HCT116 (cell line): Measurements from ENCODE around the gene PRRG2. TPM values are rescaled to one million over a fixed set of nuclear protein-coding genes. Genes with fewer than 3 reads are reported as not detected.

Source experiments
- ATAC-seq: fragments of 200-7000 bp; cut with Tn5 transposase; 2 replicates; pipeline ENCODE4 v1.9.1; 2020; ENCODE audit warnings: mild to moderate bottlenecking, moderate library complexity
- BruUV-seq: library from RNA; stranded (reverse); fragments of 400-500 nt; replicated peaks from 2 replicates; lab custom pipeline; 2021; lab: Mats Ljungman, UMichigan
- CTCF ChIA-PET: fragments of 300-600 bp; sonication (Branson Sonifier 250); formaldehyde crosslinking; loops from one replicate; lab custom pipeline; 2021; ENCODE audit warnings: antibody characterized with exemption; lab: Charles Lee
- POLR2A ChIA-PET: fragments of 300-600, 350-600 bp; sonication (Branson Sonifier 250); formaldehyde crosslinking; loops from one replicate; lab custom pipeline; 2021; ENCODE audit warnings: antibody characterized with exemption; lab: Charles Lee
- RAD21 ChIA-PET, 2 experiments: fragments of 300-600 bp; sonication (Branson Sonifier 250); formaldehyde crosslinking; loops; one replicate each; lab custom pipeline; 2023; ENCODE audit warnings: low total read pairs in 2 of 2; ENCODE audit not compliant: uncharacterized antibody in 2 of 2, unreplicated experiment in 2 of 2, low non-redundant PET in 1 of 2; lab: Charles Lee
- DNase-seq: peaks from one replicate; pipeline ENCODE4 v3.0.0-alpha.2; 2010; ENCODE audit warnings: low read depth, low spot score
- H2AFZ ChIP-seq: fragments of 200-600 bp; shearing (Covaris generic), sonication (generic); 2 replicates; pipeline ENCODE4 v1.6.1; 2017; ENCODE audit warnings: low read depth, mixed run types, mixed read lengths, antibody characterized with exemption, low read length; ENCODE audit not compliant: poor library complexity, severe bottlenecking
- H3K27ac ChIP-seq: 2 replicates; pipeline ENCODE4 v1.5.1; 2012; ENCODE audit warnings: low read depth, low read length
- H3K27me3 ChIP-seq: fragments of 200-600 bp; sonication (generic); 2 replicates; pipeline ENCODE4 v1.6.1; 2016; ENCODE audit warnings: mixed run types, low read length, mixed read lengths; ENCODE audit not compliant: insufficient read depth
- H3K36me3 ChIP-seq, 2 experiments: fragments of 200-500 bp in 1 of 2; fragments of 200-600 bp in 1 of 2; sonication (Bioruptor generic) in 1 of 2; sonication (generic) in 1 of 2; 2 replicates each; pipeline versions ENCODE4 v1.5.1 to v1.6.1; 2014 to 2016; ENCODE audit warnings: low read length in 2 of 2, inconsistent platforms in 1 of 2, mixed read lengths in 1 of 2, mixed run types in 1 of 2; ENCODE audit not compliant: insufficient read depth in 2 of 2, control insufficient read depth in 1 of 2
- H3K4me1 ChIP-seq, 2 experiments: fragments of 200-600 bp in 1 of 2; sonication (generic) in 1 of 2; 2 replicates each; pipeline versions ENCODE4 v1.5.1 to v1.6.1; 2012 to 2017; ENCODE audit warnings: low read length in 2 of 2, inconsistent platforms in 1 of 2, mild to moderate bottlenecking in 1 of 2, mixed read lengths in 1 of 2, mixed run types in 1 of 2, moderate library complexity in 1 of 2; ENCODE audit not compliant: insufficient read depth in 2 of 2, control insufficient read depth in 1 of 2
- H3K4me2 ChIP-seq: fragments of 200-600 bp; sonication (generic); 2 replicates; pipeline ENCODE4 v1.6.1; 2017; ENCODE audit warnings: mixed run types, low read length, mixed read lengths
- H3K4me3 ChIP-seq, 2 experiments: fragments of 200-600 bp in 1 of 2; sonication (generic) in 1 of 2; replicated peaks in 1 of 2; 2 replicates each; pipeline ENCODE4 v1.5.1; 2011 to 2016; ENCODE audit warnings: low read length in 2 of 2, control low read depth in 1 of 2, low read depth in 1 of 2, mild to moderate bottlenecking in 1 of 2, mixed read lengths in 1 of 2, mixed run types in 1 of 2
- H3K79me2 ChIP-seq: fragments of 200-600 bp; sonication (generic); 2 replicates; pipeline ENCODE4 v1.6.1; 2017; ENCODE audit warnings: mild to moderate bottlenecking, mixed run types, low read length, moderate library complexity, mixed read lengths; ENCODE audit not compliant: insufficient read depth
- H3K9ac ChIP-seq: fragments of 200-600 bp; sonication (generic); 2 replicates; pipeline ENCODE4 v1.6.1; 2016; ENCODE audit warnings: low read length, mixed read lengths
- H3K9me2 ChIP-seq: fragments of 200-600 bp; sonication (generic), shearing (Covaris generic); 2 replicates; pipeline ENCODE4 v1.6.1; 2017; ENCODE audit warnings: mixed run types, mild to moderate bottlenecking, moderate library complexity; ENCODE audit not compliant: insufficient read depth
- H3K9me3 ChIP-seq, 2 experiments: fragments of 200-500 bp in 1 of 2; fragments of 200-600 bp in 1 of 2; sonication (Bioruptor generic) in 1 of 2; sonication (generic) in 1 of 2; 2 replicates each; pipeline ENCODE4 v1.6.1; 2014 to 2017; ENCODE audit warnings: low read length in 2 of 2, mixed read lengths in 2 of 2, inconsistent platforms in 1 of 2, low read depth in 1 of 2, mild to moderate bottlenecking in 1 of 2, mixed run types in 1 of 2, moderate library complexity in 1 of 2; ENCODE audit not compliant: control insufficient read depth in 1 of 2, insufficient read depth in 1 of 2
- H4K20me1 ChIP-seq: fragments of 200-600 bp; sonication (generic), shearing (Covaris generic); 2 replicates; pipeline ENCODE4 v1.6.1; 2017; ENCODE audit warnings: mixed run types, mild to moderate bottlenecking, moderate library complexity; ENCODE audit not compliant: insufficient read depth
- CBX3 ChIP-seq: IDR thresholded peaks from 2 replicates; pipeline ENCODE4 v1.6.1; 2012; ENCODE audit warnings: low read depth
- EGR1 ChIP-seq: IDR thresholded peaks from 2 replicates; pipeline ENCODE4 v1.6.1; 2012; ENCODE audit warnings: low read depth
- EZH2 ChIP-seq: fragments of 200-600 bp; sonication (generic); IDR thresholded peaks from 2 replicates; pipeline ENCODE4 v1.6.1; 2017; ENCODE audit warnings: antibody characterized with exemption, mixed run types
- EZH2phosphoT487 ChIP-seq: fragments of 200-600 bp; IDR thresholded peaks from 2 replicates; pipeline ENCODE4 v1.6.1; 2018; ENCODE audit warnings: antibody characterized with exemption, borderline replicate concordance
- POLR2A ChIP-seq: IDR thresholded peaks from 2 replicates; pipeline ENCODE4 v1.7.0; 2011; ENCODE audit warnings: borderline replicate concordance; ENCODE audit not compliant: insufficient read depth, insufficient read length; ENCODE audit errors: extremely low read depth
- RAD21 ChIP-seq: IDR thresholded peaks from 2 replicates; pipeline ENCODE4 v1.6.1; 2012; ENCODE audit warnings: low read depth, mild to moderate bottlenecking
- SIN3A ChIP-seq: IDR thresholded peaks from 2 replicates; pipeline ENCODE4 v1.6.1; 2012; ENCODE audit warnings: low read depth
- TCF7L2 ChIP-seq: IDR thresholded peaks from 2 replicates; pipeline ENCODE4 v1.7.0; 2011; ENCODE audit warnings: borderline replicate concordance, inconsistent platforms; ENCODE audit not compliant: insufficient read depth, insufficient read length; ENCODE audit errors: extremely low read depth
- intact Hi-C: fragments of 100-400 bp; cut with micrococcal nuclease; formaldehyde crosslinking; loops from 2 replicates; pipeline ENCODE4 v1.10.0; 2022
- total RNA-seq: library from RNA; stranded (reverse); gene quantifications from one replicate; pipeline ENCODE4 v1.2.1, GENCODE V29; 2021; ENCODE audit not compliant: unreplicated experiment
- TF ChIP-seq, protein P1 (sequence below), 3 experiments: fragments of 200-600 bp in 1 of 3; sonication (generic) in 1 of 3; IDR thresholded peaks in 2 of 3; conservative IDR thresholded peaks in 1 of 3; 2 replicates each; pipeline ENCODE4 v1.5.1; 2012 to 2017; ENCODE audit warnings: low read depth in 2 of 3, low read length in 2 of 3, antibody characterized with exemption in 1 of 3, borderline replicate concordance in 1 of 3, control low read depth in 1 of 3, mild to moderate bottlenecking in 1 of 3, mixed read lengths in 1 of 3, mixed run types in 1 of 3, moderate library complexity in 1 of 3; ENCODE audit not compliant: insufficient read depth in 1 of 3
- TF ChIP-seq, protein P2 (sequence below): IDR thresholded peaks from 2 replicates; pipeline ENCODE4 v1.6.1; 2012; ENCODE audit warnings: low read depth
- TF ChIP-seq, protein P3 (sequence below): IDR thresholded peaks from 2 replicates; pipeline ENCODE4 v1.6.1; 2012

PRRG2 gene
- total RNA-seq, 1 experiment from 2014 or later: 6.2 TPM

DNA sequence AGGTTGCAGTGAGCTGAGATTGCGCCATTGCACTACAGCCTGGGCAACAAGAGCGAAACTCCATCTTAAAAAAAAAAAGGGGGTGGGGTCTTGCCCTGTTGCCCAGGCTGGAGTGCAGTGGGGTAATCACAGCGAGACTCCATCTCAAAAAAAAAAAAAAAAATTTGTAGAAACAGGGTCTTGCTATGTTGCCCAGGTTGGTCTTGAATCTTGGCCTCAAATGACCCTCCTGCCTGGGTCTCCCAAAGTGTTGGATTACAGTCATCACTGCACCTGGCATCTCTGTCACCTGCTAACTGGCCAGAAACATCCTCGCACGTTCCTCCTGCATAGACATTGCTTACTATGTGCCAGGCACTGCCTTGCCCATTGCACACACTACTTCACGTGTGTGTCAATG is 39.2 kb upstream of the PRRG2 start:
- H3K4me1 ChIP-seq: peaks cover 3 to 11% of the 10 kb centered on the region in 2 experiments; a peak in 3 of 4 replicates
- DNase-seq (no peak), ATAC-seq (no peak)
- CTCF ChIA-PET: no interaction called here
- TF ChIP-seq, protein P1, sequence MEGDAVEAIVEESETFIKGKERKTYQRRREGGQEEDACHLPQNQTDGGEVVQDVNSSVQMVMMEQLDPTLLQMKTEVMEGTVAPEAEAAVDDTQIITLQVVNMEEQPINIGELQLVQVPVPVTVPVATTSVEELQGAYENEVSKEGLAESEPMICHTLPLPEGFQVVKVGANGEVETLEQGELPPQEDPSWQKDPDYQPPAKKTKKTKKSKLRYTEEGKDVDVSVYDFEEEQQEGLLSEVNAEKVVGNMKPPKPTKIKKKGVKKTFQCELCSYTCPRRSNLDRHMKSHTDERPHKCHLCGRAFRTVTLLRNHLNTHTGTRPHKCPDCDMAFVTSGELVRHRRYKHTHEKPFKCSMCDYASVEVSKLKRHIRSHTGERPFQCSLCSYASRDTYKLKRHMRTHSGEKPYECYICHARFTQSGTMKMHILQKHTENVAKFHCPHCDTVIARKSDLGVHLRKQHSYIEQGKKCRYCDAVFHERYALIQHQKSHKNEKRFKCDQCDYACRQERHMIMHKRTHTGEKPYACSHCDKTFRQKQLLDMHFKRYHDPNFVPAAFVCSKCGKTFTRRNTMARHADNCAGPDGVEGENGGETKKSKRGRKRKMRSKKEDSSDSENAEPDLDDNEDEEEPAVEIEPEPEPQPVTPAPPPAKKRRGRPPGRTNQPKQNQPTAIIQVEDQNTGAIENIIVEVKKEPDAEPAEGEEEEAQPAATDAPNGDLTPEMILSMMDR (IDR thresholded peaks at IDR 0.05 in 2 of 3, conservative IDR thresholded peaks at IDR 0.05 in 1 of 3; ENCODE audit: borderline replicate concordance in 1 of 3, insufficient read depth in 1 of 3, low read depth in 2 of 3, low read length in 2 of 3): no peak
- TF ChIP-seq, protein P2, sequence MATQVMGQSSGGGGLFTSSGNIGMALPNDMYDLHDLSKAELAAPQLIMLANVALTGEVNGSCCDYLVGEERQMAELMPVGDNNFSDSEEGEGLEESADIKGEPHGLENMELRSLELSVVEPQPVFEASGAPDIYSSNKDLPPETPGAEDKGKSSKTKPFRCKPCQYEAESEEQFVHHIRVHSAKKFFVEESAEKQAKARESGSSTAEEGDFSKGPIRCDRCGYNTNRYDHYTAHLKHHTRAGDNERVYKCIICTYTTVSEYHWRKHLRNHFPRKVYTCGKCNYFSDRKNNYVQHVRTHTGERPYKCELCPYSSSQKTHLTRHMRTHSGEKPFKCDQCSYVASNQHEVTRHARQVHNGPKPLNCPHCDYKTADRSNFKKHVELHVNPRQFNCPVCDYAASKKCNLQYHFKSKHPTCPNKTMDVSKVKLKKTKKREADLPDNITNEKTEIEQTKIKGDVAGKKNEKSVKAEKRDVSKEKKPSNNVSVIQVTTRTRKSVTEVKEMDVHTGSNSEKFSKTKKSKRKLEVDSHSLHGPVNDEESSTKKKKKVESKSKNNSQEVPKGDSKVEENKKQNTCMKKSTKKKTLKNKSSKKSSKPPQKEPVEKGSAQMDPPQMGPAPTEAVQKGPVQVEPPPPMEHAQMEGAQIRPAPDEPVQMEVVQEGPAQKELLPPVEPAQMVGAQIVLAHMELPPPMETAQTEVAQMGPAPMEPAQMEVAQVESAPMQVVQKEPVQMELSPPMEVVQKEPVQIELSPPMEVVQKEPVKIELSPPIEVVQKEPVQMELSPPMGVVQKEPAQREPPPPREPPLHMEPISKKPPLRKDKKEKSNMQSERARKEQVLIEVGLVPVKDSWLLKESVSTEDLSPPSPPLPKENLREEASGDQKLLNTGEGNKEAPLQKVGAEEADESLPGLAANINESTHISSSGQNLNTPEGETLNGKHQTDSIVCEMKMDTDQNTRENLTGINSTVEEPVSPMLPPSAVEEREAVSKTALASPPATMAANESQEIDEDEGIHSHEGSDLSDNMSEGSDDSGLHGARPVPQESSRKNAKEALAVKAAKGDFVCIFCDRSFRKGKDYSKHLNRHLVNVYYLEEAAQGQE: no peak
- TF ChIP-seq EZH2phosphoT487: no peak
- TF ChIP-seq RAD21: no peak
- no peak for TF ChIP-seq TCF7L2
- no peak for TF ChIP-seq EGR1
- no peak for TF ChIP-seq EZH2
- TF ChIP-seq, protein P3, sequence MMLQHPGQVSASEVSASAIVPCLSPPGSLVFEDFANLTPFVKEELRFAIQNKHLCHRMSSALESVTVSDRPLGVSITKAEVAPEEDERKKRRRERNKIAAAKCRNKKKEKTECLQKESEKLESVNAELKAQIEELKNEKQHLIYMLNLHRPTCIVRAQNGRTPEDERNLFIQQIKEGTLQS: no peak
- TF ChIP-seq POLR2A: no peak
- TF ChIP-seq CBX3: no peak
- no peak for TF ChIP-seq SIN3A
- H3K9me3 ChIP-seq: no peaks in the 10 kb centered on the region
- no peaks in the 10 kb centered on the region for H3K36me3 ChIP-seq
- no peak overlapping the region for H3K9ac ChIP-seq
- POLR2A ChIA-PET: no interaction called here
- no TSS peak for BruUV-seq
- H3K27ac ChIP-seq: no peak overlapping the region
- H3K9me2 ChIP-seq: no peaks in the 10 kb centered on the region
- H2AFZ ChIP-seq: no peak overlapping the region
- no peak overlapping the region for H3K4me2 ChIP-seq
- H3K79me2 ChIP-seq: no peaks in the 10 kb centered on the region
- H4K20me1 ChIP-seq: no peaks in the 10 kb centered on the region
- intact Hi-C loops: no loop called here
- H3K4me3 ChIP-seq: no peak overlapping the region
- RAD21 ChIA-PET: interaction anchor here in 1 of 2 experiments (1.1 kb wide), 1 partner anchor 47 kb away, joined by 3 read pairs; no protein-coding TSS in a partner anchor
- H3K27me3 ChIP-seq: no peaks in the 10 kb centered on the region
